ENCODE data around the gene RNF187.
"Not testable (repeated sequence)": the region's sequence is repeated elsewhere in the genome, so short reads cannot be mapped to it uniquely, and the experiment has no call there.

The RNF187 gene

GRCh38 chr1:228486596-228487335 is 416 bp upstream of the RNF187 start:
- peak; percentile 97 for DNase-seq (ENCODE audit: low spot score)

- no peak for DNase-seq (ENCODE audit: low spot score)
Observed at GRCh38 chr1:228488125-228488817, 1.1 kb downstream of the RNF187 start.

DNA sequence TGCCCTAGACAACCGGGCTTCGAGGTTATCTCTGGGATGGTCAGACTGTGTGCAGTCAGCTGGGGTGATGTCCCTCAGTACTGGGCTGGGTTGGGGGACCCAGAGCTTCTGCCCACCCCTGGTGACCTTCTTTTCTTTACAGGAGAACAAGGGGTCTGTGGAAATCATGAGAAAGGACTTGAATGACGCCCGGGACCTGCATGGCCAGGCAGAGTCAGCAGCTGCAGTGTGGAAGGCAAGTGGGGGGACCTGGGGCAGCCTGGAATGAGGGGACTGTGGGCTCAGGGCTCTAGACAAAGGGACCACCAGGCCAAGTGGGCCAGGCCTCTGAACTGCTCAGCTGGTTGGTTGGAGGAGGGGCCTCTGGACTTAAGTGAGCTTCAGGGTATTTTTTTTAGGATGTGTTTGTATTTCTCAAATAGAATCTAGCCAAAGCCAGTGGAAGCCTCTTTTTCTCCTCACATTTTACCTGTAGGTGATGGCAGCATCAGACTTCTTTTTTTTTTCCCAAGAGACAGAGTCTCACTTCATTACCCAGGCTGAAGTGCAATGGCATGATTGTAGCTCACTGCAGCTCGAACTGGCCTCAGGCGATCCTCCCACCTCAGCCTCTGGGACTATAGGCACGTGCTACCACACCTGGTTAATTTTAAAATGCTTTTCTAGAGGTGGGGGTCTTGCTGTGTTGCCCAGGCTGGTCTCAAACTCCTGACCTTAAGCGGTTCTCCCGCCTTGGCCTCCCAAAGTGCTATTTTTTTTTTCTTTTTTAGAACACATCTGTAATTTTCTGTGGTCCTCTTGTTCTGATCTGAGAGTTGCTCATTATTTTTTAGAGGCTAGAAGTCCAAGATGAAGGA is 1.9 kb downstream of the RNF187 start:
- DNase-seq (ENCODE audit: low spot score): no peak

- no peak for DNase-seq (ENCODE audit: low spot score)
Observed at GRCh38 chr1:228490120-228491078, 3.2 kb downstream of the RNF187 start.

GRCh38 chr1:228493141-228494043 is 6.2 kb downstream of the RNF187 start:
- no peak for DNase-seq (ENCODE audit: low spot score)

DNA sequence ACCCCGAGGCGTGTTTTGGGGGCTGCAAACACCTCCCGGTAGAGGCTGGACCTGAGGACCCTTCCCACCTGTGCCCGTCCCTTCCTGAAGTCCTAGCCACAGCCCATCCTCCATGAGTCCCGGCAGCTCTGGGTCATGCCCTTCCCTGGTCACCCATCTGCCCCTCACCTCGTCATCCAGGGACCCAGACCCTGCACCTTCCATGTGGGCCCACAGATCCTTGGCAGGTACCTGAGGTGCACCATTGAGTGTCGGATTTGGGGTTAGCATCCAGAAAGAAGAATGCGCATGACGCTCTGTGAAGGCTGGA is 6.8 kb downstream of the RNF187 start:
- no peak for DNase-seq (ENCODE audit: low spot score)

- DNase-seq (ENCODE audit: low spot score): no peak
Observed at GRCh38 chr1:228494391-228494790, 7.2 kb downstream of the RNF187 start.

DNA sequence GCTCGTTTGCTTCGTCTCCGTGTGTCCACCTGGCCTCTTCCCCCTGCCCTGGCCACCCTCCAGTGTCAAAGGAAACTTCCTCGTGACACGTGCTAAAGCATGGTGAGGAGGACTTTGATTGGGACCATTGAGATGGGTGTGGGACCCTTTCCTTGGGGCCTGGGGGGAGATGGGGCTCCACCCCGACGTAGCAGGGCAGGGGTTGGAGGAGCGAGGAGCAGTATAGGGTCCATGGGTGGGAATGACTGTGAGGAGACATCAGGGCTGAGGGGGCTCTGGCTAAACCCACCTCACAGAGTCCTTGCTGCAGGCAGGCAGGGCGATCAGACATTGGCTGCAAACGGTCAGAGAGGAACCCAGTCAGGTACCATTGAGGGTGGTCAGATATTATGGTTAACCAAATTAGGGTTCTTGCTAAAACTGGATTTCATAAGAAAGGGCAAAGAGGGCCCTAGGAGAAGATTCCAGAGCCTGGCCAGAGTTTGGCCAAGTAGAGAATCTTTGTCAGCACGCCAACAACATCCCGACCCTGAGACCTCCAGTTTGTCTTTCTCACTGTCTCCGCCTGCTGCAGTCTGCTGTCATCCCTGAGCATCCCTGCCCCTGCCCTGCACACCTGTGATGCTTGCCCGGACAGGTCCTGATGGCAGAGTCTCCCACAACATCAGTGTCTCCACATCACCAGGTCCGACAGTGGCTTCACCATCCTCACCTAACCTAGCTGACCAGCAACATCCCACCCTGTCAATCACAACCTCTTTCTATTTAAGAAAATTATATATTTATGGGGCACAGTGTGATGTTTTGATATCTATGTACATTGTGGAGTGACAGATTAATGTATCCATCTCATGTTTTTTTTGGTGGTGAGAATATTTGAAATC is 8.0 kb downstream of the RNF187 start:
- DNase-seq (ENCODE audit: low spot score): no peak

DNA sequence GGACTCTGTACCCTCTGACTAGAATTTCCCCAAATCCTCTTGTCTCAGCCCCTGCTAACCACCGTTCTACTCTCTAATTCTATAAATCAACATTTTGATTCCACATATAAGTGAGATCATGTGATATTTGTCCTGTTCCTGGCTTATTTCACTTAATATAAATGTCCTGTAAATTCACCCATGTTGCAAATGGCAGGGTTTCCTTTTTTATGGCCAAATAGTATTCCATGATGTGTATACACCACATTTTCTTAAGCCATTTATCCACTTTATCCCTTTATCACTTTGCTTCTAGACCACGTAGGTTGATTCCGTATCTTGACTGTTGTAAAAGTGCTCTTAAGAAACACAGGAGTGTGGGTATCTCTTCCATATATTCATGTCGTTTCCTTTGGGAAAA is 8.9 kb downstream of the RNF187 start:
- no peak for DNase-seq (ENCODE audit: low spot score)

GRCh38 chr1:228496494-228496893 is 9.3 kb downstream of the RNF187 start:
- no peak for DNase-seq (ENCODE audit: low spot score)

DNA sequence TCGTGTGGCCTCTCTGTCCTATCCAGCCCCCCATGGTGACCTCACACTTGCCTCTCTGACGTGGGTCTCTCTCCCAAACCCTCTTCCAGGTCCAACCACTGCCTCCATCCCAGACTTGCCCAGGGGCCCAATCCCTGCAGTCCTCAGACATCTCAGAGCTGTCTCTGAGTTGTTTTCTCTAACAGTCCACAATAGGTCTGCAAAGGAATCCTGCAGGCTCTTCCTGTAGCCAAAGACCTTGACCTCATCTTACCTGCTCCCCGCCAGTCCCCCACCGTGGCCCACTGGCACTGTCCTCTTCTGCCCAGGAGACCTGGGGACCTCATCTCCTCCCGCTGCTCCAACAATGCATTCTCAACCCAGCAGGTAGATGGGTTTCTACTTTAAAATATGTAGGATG is 10.0 kb downstream of the RNF187 start:
- no peak for DNase-seq (ENCODE audit: low spot score)

DNA sequence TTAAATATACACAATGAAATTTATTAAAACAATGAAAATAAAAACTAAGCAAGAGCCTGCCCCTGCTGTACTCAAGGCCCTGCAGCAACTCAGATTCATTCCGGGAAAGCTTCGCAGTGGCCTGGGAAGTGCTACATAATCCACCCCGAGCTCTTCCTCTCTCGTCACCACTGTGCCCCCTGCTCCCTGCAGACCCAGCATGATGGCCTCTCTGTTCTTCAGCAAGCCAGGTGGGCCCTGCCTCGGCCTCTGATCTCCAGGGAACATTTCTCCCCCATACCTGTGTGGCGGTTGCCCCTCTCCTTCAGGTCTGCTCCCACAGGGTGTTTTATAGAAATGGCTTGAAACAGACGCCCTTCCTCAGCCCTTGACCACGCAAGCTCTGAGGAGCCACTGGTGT is 10.6 kb downstream of the RNF187 start:
- no peak for DNase-seq (ENCODE audit: low spot score)

GRCh38 chr1:228500143-228500734 is 13.1 kb downstream of the RNF187 start:
- no peak for DNase-seq (ENCODE audit: low spot score)

DNA sequence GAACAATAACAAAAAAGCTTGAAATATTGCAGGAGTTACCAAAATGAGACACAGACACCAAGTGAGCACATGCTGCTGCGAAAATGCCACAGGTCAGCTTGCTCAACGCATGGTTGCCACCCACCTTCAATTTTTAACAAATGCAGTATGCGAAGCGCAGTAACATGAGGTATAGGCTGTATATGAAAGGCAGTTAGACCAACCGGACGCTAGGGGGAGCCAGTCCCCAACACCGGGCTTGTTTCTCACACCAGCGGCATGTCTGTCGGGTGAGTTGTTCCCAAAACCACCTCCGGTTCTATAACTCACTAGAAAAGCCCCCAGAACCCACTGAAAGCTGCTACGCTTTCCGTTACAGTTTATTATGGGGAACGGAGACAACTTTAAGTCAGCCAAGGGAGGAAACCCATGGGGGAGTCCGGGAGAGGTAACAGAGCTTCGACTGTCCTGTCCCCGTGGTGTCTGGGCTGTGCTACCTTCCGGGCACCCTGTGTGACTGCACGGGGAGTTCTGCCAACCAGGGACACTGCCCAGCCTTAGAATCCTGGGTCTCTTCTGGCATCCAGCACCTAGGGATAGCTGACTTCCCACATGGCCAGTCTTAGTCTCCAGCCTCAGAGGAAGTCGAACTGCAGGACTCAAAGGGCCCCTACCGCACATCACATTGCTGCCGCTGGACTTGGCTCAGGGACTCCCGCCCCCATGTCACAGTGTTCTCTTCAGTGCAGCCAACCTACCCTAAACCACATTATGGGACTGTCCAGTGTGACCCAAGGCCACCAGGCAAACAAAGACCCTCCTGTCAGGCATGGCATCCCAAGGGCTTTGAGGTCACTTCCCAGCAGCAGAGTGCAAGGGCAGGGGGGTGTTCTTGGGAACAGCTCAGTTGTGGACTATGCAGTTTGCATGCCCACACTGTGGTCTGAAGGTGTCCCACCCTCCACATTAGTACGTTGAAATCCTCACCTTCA is 14.0 kb downstream of the RNF187 start:
- peak; percentile 86 for DNase-seq (ENCODE audit: low spot score)

DNA sequence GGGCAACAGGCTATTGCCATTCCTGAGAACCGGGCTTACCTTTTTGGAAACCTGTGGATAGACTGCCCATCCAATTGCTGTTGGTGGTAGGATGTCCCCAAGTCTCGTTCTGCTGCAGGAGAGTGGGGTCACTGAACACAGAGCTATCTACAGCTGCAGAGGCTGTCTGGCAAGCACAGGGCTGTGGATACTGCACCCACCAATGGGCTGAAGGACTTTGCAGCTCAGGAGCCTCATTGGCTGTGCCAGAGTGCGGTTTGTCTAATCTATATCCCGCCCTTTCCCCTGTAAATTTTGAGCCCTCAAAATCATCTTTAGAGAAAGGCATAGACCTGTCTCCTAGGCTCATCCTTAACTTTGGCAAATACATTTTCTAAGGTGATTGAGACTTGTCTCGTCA is 15.3 kb downstream of the RNF187 start:
- no peak for DNase-seq (ENCODE audit: low spot score)

DNA sequence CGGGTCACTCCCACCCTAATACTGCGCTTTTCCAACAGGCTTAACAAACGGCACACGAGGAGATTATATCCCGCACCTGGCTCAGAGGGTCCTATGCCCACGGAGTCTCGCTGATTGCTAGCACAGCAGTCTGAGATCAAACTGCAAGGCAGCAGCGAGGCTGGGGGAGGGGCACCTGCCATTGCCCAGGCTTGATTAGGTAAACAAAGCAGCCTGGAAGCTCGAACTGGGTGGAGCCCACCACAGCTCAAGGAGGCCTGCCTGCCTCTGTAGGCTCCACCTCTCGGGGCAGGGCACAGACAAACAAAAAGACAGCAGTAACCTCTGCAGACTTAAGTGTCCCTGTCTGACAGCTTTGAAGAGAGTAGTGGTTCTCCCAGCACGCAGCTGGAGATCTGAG is 18.8 kb downstream of the RNF187 start:
- DNase-seq (ENCODE audit: low spot score): not testable (repeated sequence)

GRCh38 chr1:228507961-228508652 is 20.9 kb downstream of the RNF187 start:
- DNase-seq (ENCODE audit: low spot score): no peak

All from left forelimb (tissue), 1 donor.